Measurements from ENCODE around the gene GBGT1. TPM values are rescaled to one million over a fixed set of nuclear protein-coding genes. Genes with fewer than 3 reads are reported as not detected.

GBGT1 gene
- total and polyA plus RNA-seq, 2 experiments from 2014 or later = 4.0 to 10.1 TPM

DNA sequence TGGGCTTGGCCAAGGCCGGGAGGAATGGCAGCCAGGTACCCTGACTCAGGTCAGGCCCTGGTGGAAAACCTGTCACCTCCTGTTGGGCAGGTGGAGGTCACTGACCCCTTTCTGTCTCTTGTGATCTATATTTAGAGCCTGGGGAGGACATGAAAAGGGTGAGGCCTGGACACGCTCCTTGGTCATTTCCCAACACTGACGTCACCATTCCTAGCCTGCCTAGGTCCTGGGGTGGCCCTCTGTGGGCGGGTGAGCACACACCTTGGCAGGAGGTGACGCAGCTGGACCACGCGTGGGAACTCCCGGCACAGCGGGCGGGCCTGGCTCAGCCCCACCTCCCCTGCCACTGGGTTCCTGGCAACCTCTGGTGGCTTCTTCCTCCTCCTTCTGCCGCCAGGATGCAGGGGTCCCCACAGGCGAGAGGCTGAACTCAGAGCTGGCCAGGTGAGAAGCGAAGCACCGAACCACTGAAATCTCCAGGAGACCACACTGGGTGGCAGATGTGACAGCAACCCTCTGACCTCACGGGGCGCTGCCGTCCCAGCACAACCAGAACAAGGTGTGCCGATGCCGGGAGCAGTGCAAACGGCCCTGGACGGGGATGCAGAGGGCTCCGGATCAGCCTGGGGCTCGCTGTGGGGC is 36.3 kb downstream of the GBGT1 start:
- Histone ChIP-seq H3K27me3 (no peaks in the 10 kb centered on the region), H4K20me1 (ENCODE audit: insufficient read depth, poor library complexity, severe bottlenecking) (peaks cover 20% of the 10 kb centered on the region), H3K4me3 (no peak overlapping the region), H3K4me2 (no peak overlapping the region), H3K9me3 (ENCODE audit: low read depth) (no peaks in the 10 kb centered on the region), H3K79me2 (peaks cover 24% of the 10 kb centered on the region), H3K27ac (no peak overlapping the region), H3K36me3 (replicated peaks; ENCODE audit: insufficient read depth, low read depth) (no peaks in the 10 kb centered on the region), H2AFZ (no peak overlapping the region), H3K4me1 (ENCODE audit: insufficient read depth) (peaks cover 11% of the 10 kb centered on the region), H3K9me2 (replicated peaks; ENCODE audit: insufficient read depth) (no peaks in the 10 kb centered on the region)
- 88% methylated on average over 23 of the region's 23 CpGs for WGBS (ENCODE audit: low lambda C conversion rate, missing lambda C conversion rate)
- DNase-seq (ENCODE audit: low spot score) = no peak
- TF ChIP-seq, protein P1, sequence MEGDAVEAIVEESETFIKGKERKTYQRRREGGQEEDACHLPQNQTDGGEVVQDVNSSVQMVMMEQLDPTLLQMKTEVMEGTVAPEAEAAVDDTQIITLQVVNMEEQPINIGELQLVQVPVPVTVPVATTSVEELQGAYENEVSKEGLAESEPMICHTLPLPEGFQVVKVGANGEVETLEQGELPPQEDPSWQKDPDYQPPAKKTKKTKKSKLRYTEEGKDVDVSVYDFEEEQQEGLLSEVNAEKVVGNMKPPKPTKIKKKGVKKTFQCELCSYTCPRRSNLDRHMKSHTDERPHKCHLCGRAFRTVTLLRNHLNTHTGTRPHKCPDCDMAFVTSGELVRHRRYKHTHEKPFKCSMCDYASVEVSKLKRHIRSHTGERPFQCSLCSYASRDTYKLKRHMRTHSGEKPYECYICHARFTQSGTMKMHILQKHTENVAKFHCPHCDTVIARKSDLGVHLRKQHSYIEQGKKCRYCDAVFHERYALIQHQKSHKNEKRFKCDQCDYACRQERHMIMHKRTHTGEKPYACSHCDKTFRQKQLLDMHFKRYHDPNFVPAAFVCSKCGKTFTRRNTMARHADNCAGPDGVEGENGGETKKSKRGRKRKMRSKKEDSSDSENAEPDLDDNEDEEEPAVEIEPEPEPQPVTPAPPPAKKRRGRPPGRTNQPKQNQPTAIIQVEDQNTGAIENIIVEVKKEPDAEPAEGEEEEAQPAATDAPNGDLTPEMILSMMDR (IDR thresholded peaks at IDR 0.05; ENCODE audit: poor library complexity) = no peak
- TF ChIP-seq EZH2 (IDR thresholded peaks at IDR 0.05; ENCODE audit: borderline replicate concordance) (no peak), EZH2phosphoT487 (IDR thresholded peaks at IDR 0.05; ENCODE audit: low read depth, severe bottlenecking, unreplicated experiment) (no peak)

DNA sequence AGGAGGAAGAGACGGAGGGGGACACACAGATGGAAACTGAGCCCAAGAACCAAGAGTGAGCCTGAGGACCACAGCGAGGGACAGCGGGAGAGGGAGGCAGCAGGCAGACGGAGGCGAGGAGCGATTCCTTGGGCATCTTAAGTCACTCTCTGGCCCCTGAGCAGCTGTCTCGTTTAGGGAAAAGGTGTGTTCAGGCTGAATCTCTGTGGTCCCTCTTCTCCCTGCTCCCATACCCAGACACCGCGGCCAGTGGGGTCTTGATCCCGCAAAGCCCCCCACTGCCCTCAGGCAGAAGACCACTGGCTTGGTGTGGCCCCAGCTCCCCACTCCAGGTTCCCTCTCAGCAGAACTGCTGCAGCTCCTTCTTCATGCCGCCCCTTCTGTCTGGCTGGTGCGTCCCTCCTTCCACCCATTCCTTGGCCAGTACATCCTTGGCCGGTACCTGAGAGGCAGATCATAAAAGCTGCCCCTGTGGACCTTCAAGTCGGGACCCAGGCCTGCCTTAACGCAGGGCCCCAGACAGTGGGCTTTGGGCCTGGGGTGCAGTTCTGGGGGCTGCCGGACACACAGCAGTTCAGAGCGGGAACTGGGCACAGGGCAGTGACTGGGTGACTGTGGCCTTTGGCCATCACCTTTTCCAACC is 36.9 kb downstream of the GBGT1 start:
- Histone ChIP-seq H4K20me1 (ENCODE audit: insufficient read depth, poor library complexity, severe bottlenecking) (peaks cover 23% of the 10 kb centered on the region), H3K4me2 (no peak overlapping the region), H3K36me3 (replicated peaks; ENCODE audit: insufficient read depth, low read depth) (no peaks in the 10 kb centered on the region), H3K4me1 (ENCODE audit: insufficient read depth) (peaks cover 16% of the 10 kb centered on the region), H3K9me2 (replicated peaks; ENCODE audit: insufficient read depth) (no peaks in the 10 kb centered on the region), H3K79me2 (peaks cover 19% of the 10 kb centered on the region), H3K9me3 (ENCODE audit: low read depth) (no peaks in the 10 kb centered on the region), H3K4me3 (no peak overlapping the region), H3K27me3 (no peaks in the 10 kb centered on the region), H3K27ac (no peak overlapping the region), H2AFZ (no peak overlapping the region)
- TF ChIP-seq EZH2 (IDR thresholded peaks at IDR 0.05; ENCODE audit: borderline replicate concordance) = no peak
- TF ChIP-seq, protein P1 (IDR thresholded peaks at IDR 0.05; ENCODE audit: poor library complexity) = no peak
- no peak for TF ChIP-seq EZH2phosphoT487 (IDR thresholded peaks at IDR 0.05; ENCODE audit: low read depth, severe bottlenecking, unreplicated experiment)
- 90% methylated on average over 17 of the region's 17 CpGs for WGBS (ENCODE audit: low lambda C conversion rate, missing lambda C conversion rate)
- no peak for DNase-seq (ENCODE audit: low spot score)

DNA sequence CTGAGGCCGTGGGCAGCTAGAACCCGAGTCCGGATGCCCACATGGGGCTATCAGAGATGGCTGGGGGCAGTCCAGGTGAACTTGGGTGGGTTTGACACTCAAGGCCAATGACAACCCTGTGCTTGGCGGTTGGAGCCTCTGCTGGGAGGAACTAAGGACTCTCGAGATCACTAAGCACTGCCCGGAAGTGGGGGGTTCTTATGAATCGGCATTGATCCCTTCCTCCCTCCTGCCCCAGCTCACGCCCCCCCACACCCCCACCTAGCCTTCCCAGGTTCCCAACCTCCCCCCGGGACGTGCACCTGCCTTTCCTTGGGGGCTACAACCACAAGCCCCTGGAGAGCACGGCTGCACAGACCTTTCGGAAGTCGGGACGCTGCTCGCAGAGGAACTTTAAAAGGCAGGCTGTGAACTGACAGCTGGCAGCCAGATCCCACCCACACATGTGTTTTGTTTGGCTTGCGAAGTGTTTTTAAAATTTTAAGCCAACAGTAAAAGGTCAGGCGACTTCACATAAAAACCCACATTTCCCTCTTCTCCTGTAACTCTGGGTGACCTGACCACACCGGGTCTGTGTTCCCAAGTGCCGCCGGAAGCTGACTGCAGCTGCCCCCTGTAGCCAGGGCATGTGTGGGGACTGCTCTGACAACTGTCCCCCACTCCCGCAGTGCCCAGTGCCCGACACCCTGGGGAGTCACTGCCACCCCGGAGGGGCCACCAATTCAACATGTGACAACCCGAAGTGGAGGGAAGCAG is 37.6 kb downstream of the GBGT1 start:
- peaks cover 13% of the 10 kb centered on the region for H3K79me2 ChIP-seq
- H3K27me3 ChIP-seq = no peaks in the 10 kb centered on the region
- TF ChIP-seq EZH2 (IDR thresholded peaks at IDR 0.05; ENCODE audit: borderline replicate concordance) (no peak), EZH2phosphoT487 (IDR thresholded peaks at IDR 0.05; ENCODE audit: low read depth, severe bottlenecking, unreplicated experiment) (no peak)
- TF ChIP-seq, protein P1 (IDR thresholded peaks at IDR 0.05; ENCODE audit: poor library complexity) = no peak
- no peak overlapping the region for H3K27ac ChIP-seq
- H3K9me3 ChIP-seq (ENCODE audit: low read depth) = no peaks in the 10 kb centered on the region
- H3K4me2 ChIP-seq = no peak overlapping the region
- no peak overlapping the region for H3K4me3 ChIP-seq
- peaks cover 16% of the 10 kb centered on the region for H3K4me1 ChIP-seq (ENCODE audit: insufficient read depth)
- no peaks in the 10 kb centered on the region for H3K9me2 ChIP-seq (replicated peaks; ENCODE audit: insufficient read depth)
- H4K20me1 ChIP-seq (ENCODE audit: insufficient read depth, poor library complexity, severe bottlenecking) = peaks cover 21% of the 10 kb centered on the region
- no peak overlapping the region for H2AFZ ChIP-seq
- no peaks in the 10 kb centered on the region for H3K36me3 ChIP-seq (replicated peaks; ENCODE audit: insufficient read depth, low read depth)
- WGBS (ENCODE audit: low lambda C conversion rate, missing lambda C conversion rate) = 75% methylated on average over 22 of the region's 24 CpGs
- DNase-seq (ENCODE audit: low spot score) = no peak

Data from hepatocyte (in vitro differentiated cells).